HEK293 (cell line): ENCODE measurements around the gene FAM120A.
A peak's percentile ranks its signal among the peaks of the same experiment; 100 is the strongest.

Experiments used
- CTCF ChIA-PET: fragments of 350-600 bp; formaldehyde crosslinking; extraction: SDS; loops from one replicate; lab custom pipeline; 2021; ENCODE audit warnings: antibody characterized with exemption; lab: Yijun Ruan, JAX
- POLR2A ChIA-PET: fragments of 300-600 bp; formaldehyde crosslinking; extraction: SDS; loops from one replicate; lab custom pipeline; 2020; ENCODE audit warnings: antibody characterized with exemption, inconsistent platforms; lab: Yijun Ruan, JAX
- H3K27ac ChIP-seq: fragments of 200-500 bp; sonication (Bioruptor generic); 2 replicates; pipeline ENCODE4 v1.5.1; 2014; ENCODE audit warnings: low read depth, low read length, control low read depth, inconsistent platforms; ENCODE audit errors: extremely low read depth
- H3K36me3 ChIP-seq, 2 experiments: fragments of 200-500 bp in 1 of 2; sonication (Bioruptor generic) in 1 of 2; 1 replicate in 1 of 2; 2 replicates in 1 of 2; pipeline ENCODE4 v1.5.1; 2014 to 2017; ENCODE audit warnings: inconsistent platforms in 2 of 2, low read length in 2 of 2; ENCODE audit not compliant: control insufficient read depth in 2 of 2, insufficient read depth in 1 of 2
- H3K4me1 ChIP-seq: fragments of 200-500 bp; sonication (Bioruptor generic); 2 replicates; pipeline ENCODE4 v1.5.1; 2014; ENCODE audit warnings: mild to moderate bottlenecking, low read length, inconsistent platforms; ENCODE audit not compliant: control insufficient read depth, insufficient read depth
- H3K4me3 ChIP-seq: 2 replicates; pipeline ENCODE4 v1.5.1; 2011; ENCODE audit warnings: low read depth, mild to moderate bottlenecking, control low read depth, low read length, moderate library complexity
- H3K9me3 ChIP-seq: fragments of 200-500 bp; sonication (Bioruptor generic); 2 replicates; pipeline ENCODE4 v1.5.1; 2014; ENCODE audit warnings: low read depth, low read length, inconsistent platforms; ENCODE audit not compliant: control insufficient read depth, insufficient read depth
- INSM2 ChIP-seq: fragments of 450-650 bp; formaldehyde crosslinking; IDR thresholded peaks from 2 replicates; pipeline ENCODE4 v1.5.1; 2016; ENCODE audit warnings: missing biosample characterization, missing genetic modification characterization
- KLF17 ChIP-seq: fragments of 450-650 bp; formaldehyde crosslinking; IDR thresholded peaks from 2 replicates; pipeline ENCODE4 v1.5.1; 2016; ENCODE audit warnings: missing biosample characterization, missing genetic modification characterization
- PBX3 ChIP-seq: sonication (generic); formaldehyde crosslinking; IDR thresholded peaks from 2 replicates; pipeline ENCODE4 v1.8.1; 2022; ENCODE audit warnings: mild to moderate bottlenecking, moderate library complexity, missing genetic modification reagents
- PRDM4 ChIP-seq: fragments of 450-650 bp; formaldehyde crosslinking; IDR thresholded peaks from 2 replicates; pipeline ENCODE4 v1.5.1; 2017; ENCODE audit warnings: missing biosample characterization, missing genetic modification characterization
- SCRT2 ChIP-seq: fragments of 450-650 bp; formaldehyde crosslinking; IDR thresholded peaks from 2 replicates; pipeline ENCODE4 v1.5.1; 2016; ENCODE audit warnings: missing biosample characterization, missing genetic modification characterization
- SP3 ChIP-seq: fragments of 450-650 bp; formaldehyde crosslinking; IDR thresholded peaks from 2 replicates; pipeline ENCODE4 v1.5.1; 2016; ENCODE audit warnings: missing biosample characterization, missing genetic modification characterization
- WT1 ChIP-seq: fragments of 450-650 bp; formaldehyde crosslinking; IDR thresholded peaks from 2 replicates; pipeline ENCODE4 v1.5.1; 2016; ENCODE audit warnings: missing biosample characterization, missing genetic modification characterization
- ZBTB20 ChIP-seq: fragments of 450-650 bp; formaldehyde crosslinking; IDR thresholded peaks from 2 replicates; pipeline ENCODE4 v1.5.1; 2016; ENCODE audit warnings: missing biosample characterization, missing genetic modification characterization
- ZEB2 ChIP-seq: fragments of 450-650 bp; formaldehyde crosslinking; IDR thresholded peaks from 2 replicates; pipeline ENCODE4 v1.5.1; 2016; ENCODE audit warnings: missing biosample characterization, missing genetic modification characterization
- ZFP41 ChIP-seq: fragments of 450-650 bp; formaldehyde crosslinking; IDR thresholded peaks from 2 replicates; pipeline ENCODE4 v1.5.1; 2016; ENCODE audit warnings: missing biosample characterization, missing genetic modification characterization, borderline replicate concordance
- ZFP69B ChIP-seq: fragments of 450-650 bp; formaldehyde crosslinking; IDR thresholded peaks from 2 replicates; pipeline ENCODE4 v1.5.1; 2016; ENCODE audit warnings: missing biosample characterization, missing genetic modification characterization
- ZNF133 ChIP-seq: fragments of 450-650 bp; formaldehyde crosslinking; IDR thresholded peaks from 2 replicates; pipeline ENCODE4 v1.5.1; 2016; ENCODE audit warnings: missing biosample characterization, missing genetic modification characterization
- ZNF169 ChIP-seq: fragments of 450-650 bp; formaldehyde crosslinking; IDR thresholded peaks from 2 replicates; pipeline ENCODE4 v1.5.1; 2016; ENCODE audit warnings: missing biosample characterization, missing genetic modification characterization
- ZNF175 ChIP-seq: fragments of 450-650 bp; formaldehyde crosslinking; IDR thresholded peaks from 2 replicates; pipeline ENCODE4 v1.5.1; 2016; ENCODE audit warnings: missing biosample characterization, missing genetic modification characterization
- ZNF214 ChIP-seq: fragments of 450-650 bp; formaldehyde crosslinking; IDR thresholded peaks from 2 replicates; pipeline ENCODE4 v1.5.1; 2017; ENCODE audit warnings: missing biosample characterization, mild to moderate bottlenecking, missing genetic modification characterization, borderline replicate concordance
- ZNF248 ChIP-seq: fragments of 450-650 bp; formaldehyde crosslinking; IDR thresholded peaks from 2 replicates; pipeline ENCODE4 v1.5.1; 2017; ENCODE audit warnings: missing biosample characterization, missing genetic modification characterization
- ZNF292 ChIP-seq: fragments of 450-650 bp; formaldehyde crosslinking; IDR thresholded peaks from 2 replicates; pipeline ENCODE4 v1.5.1; 2016; ENCODE audit warnings: low read depth, missing biosample characterization, missing genetic modification characterization, borderline replicate concordance
- ZNF354C ChIP-seq: fragments of 450-650 bp; formaldehyde crosslinking; IDR thresholded peaks from 2 replicates; pipeline ENCODE4 v1.5.1; 2016; ENCODE audit warnings: missing biosample characterization, missing genetic modification characterization, low read depth, borderline replicate concordance
- ZNF37A ChIP-seq: fragments of 450-650 bp; IDR thresholded peaks from 2 replicates; pipeline ENCODE4 v1.5.1; 2018; ENCODE audit warnings: missing biosample characterization, missing genetic modification characterization
- ZNF548 ChIP-seq: fragments of 450-650 bp; formaldehyde crosslinking; IDR thresholded peaks from 2 replicates; pipeline ENCODE4 v1.5.1; 2016; ENCODE audit warnings: missing biosample characterization, missing genetic modification characterization
- ZNF571 ChIP-seq: fragments of 450-650 bp; formaldehyde crosslinking; IDR thresholded peaks from 2 replicates; pipeline ENCODE4 v1.5.0; 2017; ENCODE audit warnings: missing biosample characterization, missing genetic modification characterization
- ZNF610 ChIP-seq: fragments of 450-650 bp; formaldehyde crosslinking; IDR thresholded peaks from 2 replicates; pipeline ENCODE4 v1.5.1; 2016; ENCODE audit warnings: missing biosample characterization, missing genetic modification characterization, borderline replicate concordance
- ZNF747 ChIP-seq: fragments of 450-650 bp; formaldehyde crosslinking; IDR thresholded peaks from 2 replicates; pipeline ENCODE4 v1.5.1; 2016; ENCODE audit warnings: missing biosample characterization, missing genetic modification characterization
- ZNF785 ChIP-seq: fragments of 450-650 bp; formaldehyde crosslinking; IDR thresholded peaks from 2 replicates; pipeline ENCODE4 v1.5.1; 2016; ENCODE audit warnings: missing biosample characterization, missing genetic modification characterization
- ZNF792 ChIP-seq: fragments of 450-650 bp; formaldehyde crosslinking; IDR thresholded peaks from 2 replicates; pipeline ENCODE4 v1.5.1; 2016; ENCODE audit warnings: missing biosample characterization, missing genetic modification characterization
- ZNF837 ChIP-seq: fragments of 450-650 bp; formaldehyde crosslinking; IDR thresholded peaks from 2 replicates; pipeline ENCODE4 v1.5.1; 2016; ENCODE audit warnings: missing biosample characterization, missing genetic modification characterization

Gene FAM120A

GRCh38 chr9:93589688-93590087, 138.2 kb downstream of the FAM120A start:
- Histone ChIP-seq H3K9me3 (no peaks in the 10 kb centered on the region), H3K4me1 (0 out of 2 replicates have a peak, but pooled peaks cover 3% of the 10 kb centered on the region), H3K27ac (no peak overlapping the region), H3K4me3 (no peak overlapping the region)
- POLR2A ChIA-PET: no interaction called here
- TF ChIP-seq PBX3: no peak
- no peak for TF ChIP-seq ZNF37A (tag by site-specific recombination)
- no peak for TF ChIP-seq INSM2 (tag by site-specific recombination)
- TF ChIP-seq ZNF610 (tag by site-specific recombination): no peak
- TF ChIP-seq ZNF785: no peak
- 0 out of 2 replicates have a peak, but pooled peaks have one; percentile 2 for TF ChIP-seq SCRT2
- TF ChIP-seq, all 188 proteins: peak for 1
- H3K36me3 ChIP-seq: no peaks in the 10 kb centered on the region
- CTCF ChIA-PET: no interaction called here

GRCh38 chr9:93590609-93591234, 139.2 kb downstream of the FAM120A start:
- POLR2A ChIA-PET: no interaction called here
- no peak for TF ChIP-seq PRDM4
- TF ChIP-seq ZNF792 (tag by site-specific recombination): no peak
- TF ChIP-seq SP3 (tag by site-specific recombination): no peak
- no peak for TF ChIP-seq ZNF248
- no peak for TF ChIP-seq ZNF214 (tag by site-specific recombination)
- TF ChIP-seq ZNF175 (tag by site-specific recombination): no peak
- no peak for TF ChIP-seq ZFP69B (tag by site-specific recombination)
- no peak for TF ChIP-seq WT1 (tag by site-specific recombination)
- TF ChIP-seq ZNF354C (tag by site-specific recombination): no peak
- Histone ChIP-seq H3K27ac (no peak overlapping the region), H3K4me3 (no peak overlapping the region), H3K9me3 (no peaks in the 10 kb centered on the region), H3K4me1 (0 out of 2 replicates have a peak, but pooled peaks cover 3% of the 10 kb centered on the region), H3K36me3 (no peaks in the 10 kb centered on the region)
- CTCF ChIA-PET: no interaction called here

- POLR2A ChIA-PET: no interaction called here
- H3K9me3 ChIP-seq: no peaks in the 10 kb centered on the region
- no peak overlapping the region for H3K27ac ChIP-seq
- 0 out of 2 replicates have a peak, but pooled peaks cover 3% of the 10 kb centered on the region for H3K4me1 ChIP-seq
- H3K36me3 ChIP-seq: no peaks in the 10 kb centered on the region
- CTCF ChIA-PET: interaction anchor here (1.4 to 1.6 kb wide), 2 partner anchors 9 to 25 kb away, joined by 4 to 5 read pairs; no protein-coding TSS in a partner anchor
- H3K4me3 ChIP-seq: no peak overlapping the region
- TF ChIP-seq ZNF248 (no peak), ZEB2 (tag by site-specific recombination) (no peak), ZNF571 (tag by site-specific recombination) (no peak), ZBTB20 (tag by site-specific recombination) (no peak), ZNF747 (tag by site-specific recombination) (no peak), ZNF837 (tag by site-specific recombination) (no peak), ZNF133 (tag by site-specific recombination) (no peak), KLF17 (tag by site-specific recombination) (no peak), ZNF169 (tag by site-specific recombination) (no peak), ZFP41 (no peak), ZNF292 (tag by site-specific recombination) (no peak), ZNF548 (tag by site-specific recombination) (no peak), ZNF610 (tag by site-specific recombination) (no peak)
These were observed 140.0 kb downstream of the FAM120A start for GRCh38 chr9:93591301-93592007.
